ENCODE measurements around the gene CAMTA1. TPM values are rescaled to one million over a fixed set of nuclear protein-coding genes. Genes with fewer than 3 reads are reported as not detected.

The CAMTA1 gene
- total RNA-seq, 1 donor from 2014 or later, result 43.1 TPM

DNA sequence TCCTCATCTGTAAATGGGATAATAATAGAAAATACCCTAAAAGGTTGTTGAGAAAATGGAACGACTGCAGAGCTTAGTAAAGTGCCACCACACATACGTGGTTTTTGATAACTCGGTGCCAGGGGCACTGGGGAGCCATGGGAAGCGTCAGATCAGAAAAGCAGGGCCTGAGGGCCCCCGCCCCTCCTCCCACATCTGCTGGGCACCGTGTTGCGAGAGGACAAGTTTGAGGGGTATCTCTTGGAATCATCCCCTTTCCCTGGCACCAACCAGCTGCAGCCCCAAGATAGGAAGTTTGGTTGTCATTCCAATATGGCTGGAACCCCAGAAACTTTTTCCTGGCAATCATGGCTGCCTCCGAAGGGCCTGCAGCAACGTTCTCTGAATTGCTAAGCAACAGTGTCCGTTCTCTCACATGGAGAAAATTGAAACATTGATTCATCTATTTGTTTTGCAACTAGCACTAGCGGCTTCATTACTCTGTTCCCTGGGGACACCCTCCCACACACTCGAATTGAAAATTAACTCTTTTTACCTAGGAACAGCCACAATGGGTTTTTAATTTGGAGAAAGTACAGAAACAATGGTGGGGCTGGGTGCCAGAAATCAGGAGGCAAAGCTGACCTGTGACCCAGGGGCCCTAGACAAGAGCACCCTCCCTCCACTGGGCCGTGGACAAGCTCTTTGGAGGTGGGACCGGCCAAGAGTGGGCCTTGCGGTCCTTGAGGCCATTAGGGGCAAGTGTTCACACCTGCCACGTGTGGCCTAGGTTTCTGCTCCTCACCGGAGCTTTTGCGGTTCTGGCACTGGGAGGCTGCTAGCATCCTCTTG, 795.9 kb downstream of the CAMTA1 start:
- intact Hi-C loops (cut with micrococcal nuclease), result no loop called here

DNA sequence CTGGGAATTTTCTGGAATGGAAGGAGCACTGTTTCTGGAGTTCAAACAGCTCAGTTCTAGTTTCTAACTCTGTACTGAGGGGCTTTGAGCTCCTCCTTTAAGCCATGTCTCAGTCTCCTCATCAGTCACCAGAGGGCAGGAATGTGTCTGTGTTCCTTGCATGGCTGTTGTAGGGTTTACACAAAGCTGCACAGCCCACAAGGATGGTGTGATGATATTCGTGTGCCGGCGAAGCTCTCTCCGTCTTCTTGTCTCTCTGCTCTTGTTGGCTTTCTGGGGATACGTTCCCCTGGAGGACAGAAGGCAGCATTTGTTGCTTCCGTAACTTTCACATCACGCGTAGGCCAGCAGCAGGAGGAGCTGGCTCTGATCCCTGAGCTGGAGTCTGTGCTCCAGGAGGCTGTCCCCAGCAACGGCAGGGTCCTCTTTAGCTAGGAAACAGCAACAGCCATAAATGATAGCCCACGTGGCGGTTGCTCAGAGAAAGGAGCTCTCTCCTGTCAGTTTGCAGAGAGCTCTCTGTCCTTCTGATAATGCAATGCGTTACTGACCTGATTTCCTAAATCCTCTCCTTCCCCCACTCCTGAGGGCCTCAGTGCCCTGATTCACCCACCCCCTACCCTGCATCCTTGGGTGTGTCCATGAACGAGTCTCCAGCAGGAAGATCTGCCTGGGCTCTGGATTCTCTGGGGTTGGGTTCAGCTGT, 796.7 kb downstream of the CAMTA1 start:
- intact Hi-C loops (cut with micrococcal nuclease), result no loop called here

DNA sequence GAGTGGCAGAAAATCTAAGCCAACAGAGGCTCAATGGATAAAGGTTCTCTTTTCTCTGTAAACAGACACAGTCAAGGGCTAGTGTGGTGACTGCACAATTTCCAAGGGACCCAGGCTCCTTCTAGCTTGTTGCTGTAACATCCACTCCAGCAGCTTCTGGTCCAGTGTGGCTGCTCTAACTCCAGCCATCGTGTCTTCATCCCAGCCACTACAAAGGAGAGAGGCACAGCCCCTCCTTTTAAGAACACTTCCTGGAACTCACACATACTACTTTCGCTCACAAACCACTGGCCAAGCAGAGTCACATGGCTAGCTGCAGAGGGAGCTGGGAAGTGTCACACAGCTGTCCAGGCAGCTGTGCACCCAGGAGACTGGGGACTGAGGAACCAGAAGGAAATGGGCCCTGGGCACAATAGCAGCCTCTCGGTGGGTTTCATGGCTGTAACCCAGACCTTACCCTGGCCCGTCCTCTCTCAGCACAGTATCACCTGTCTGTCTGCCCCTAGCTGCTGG, 797.3 kb downstream of the CAMTA1 start:
- intact Hi-C loops (cut with micrococcal nuclease), result no loop called here

DNA sequence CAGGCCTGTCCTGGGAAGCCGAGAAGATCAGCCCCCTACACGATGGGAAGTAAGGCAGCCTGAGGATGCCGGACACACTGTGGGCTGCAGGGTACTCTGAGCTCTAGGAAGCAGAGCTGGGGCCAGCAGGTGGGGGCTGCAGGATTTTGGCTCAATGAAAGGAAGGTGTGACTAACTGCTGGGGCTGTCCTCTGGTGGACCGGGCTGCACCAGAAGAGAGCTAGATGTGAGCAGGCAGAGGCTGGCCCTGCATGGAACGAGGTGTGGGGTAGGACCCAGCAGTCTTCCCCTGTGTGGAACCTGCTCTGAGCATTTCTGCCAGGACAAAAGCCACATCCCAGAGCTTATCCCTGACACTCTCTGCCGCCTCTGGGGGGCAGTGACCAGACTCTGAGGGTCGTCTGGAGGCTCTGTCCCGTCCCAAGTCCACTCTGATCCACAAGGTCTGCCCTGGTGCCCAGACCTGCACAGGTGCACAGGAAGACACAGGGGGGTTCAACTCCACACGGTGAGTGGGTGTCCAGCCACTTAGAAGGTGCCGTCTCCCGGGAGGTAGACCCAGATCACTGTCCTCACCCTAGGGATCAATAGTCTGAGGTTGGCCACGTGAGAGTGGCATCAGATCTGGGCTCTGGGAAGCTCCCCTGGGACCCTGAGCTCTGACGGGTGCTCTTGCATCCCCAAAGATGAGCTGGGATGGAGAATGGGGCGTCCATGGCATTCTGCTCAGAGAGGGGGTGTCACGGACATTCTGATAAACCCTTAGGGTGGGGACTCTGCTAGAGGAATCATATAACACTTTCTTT, 798.2 kb downstream of the CAMTA1 start:
- intact Hi-C loops (cut with micrococcal nuclease), result no loop called here

DNA sequence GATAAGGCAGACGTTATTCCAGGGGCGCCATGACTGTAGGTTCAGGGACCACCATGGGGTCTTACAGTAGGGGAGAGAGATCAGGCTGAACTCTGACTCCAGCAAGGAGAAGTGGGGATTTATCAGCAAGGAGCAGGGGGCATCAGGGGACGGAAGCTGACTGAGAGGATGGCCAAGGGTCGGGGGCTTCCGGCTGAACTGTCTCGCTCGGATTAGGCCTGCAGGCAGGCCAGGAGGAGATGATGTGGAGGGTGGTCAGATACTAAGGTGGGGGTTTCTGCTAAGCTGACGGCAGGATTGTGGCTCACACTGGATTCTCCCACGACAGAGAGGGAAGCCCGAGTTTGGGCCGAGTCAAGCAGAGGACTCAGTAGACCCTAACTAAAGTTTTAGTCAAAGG, 798.9 kb downstream of the CAMTA1 start:
- intact Hi-C loops (cut with micrococcal nuclease), result no loop called here

DNA sequence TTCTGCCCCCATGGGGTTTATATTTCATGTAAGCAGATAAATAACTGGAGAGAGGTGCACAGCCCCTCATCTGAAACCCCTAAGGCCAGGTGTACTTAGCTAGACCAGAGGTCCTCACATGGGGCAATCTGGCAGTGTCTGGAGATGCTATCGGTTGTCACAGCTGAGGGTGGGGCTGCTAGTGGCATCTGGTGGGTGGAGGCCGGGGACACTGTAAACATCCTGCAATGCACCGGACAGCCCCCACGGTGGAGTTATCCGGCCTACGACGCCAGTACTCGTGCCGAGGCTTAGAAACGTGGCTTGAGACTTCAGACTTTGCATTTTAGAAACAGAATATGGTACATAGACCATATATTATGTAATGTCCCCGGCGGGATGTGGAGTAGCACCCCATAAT, 799.4 kb downstream of the CAMTA1 start:
- intact Hi-C loops (cut with micrococcal nuclease), result no loop called here

DNA sequence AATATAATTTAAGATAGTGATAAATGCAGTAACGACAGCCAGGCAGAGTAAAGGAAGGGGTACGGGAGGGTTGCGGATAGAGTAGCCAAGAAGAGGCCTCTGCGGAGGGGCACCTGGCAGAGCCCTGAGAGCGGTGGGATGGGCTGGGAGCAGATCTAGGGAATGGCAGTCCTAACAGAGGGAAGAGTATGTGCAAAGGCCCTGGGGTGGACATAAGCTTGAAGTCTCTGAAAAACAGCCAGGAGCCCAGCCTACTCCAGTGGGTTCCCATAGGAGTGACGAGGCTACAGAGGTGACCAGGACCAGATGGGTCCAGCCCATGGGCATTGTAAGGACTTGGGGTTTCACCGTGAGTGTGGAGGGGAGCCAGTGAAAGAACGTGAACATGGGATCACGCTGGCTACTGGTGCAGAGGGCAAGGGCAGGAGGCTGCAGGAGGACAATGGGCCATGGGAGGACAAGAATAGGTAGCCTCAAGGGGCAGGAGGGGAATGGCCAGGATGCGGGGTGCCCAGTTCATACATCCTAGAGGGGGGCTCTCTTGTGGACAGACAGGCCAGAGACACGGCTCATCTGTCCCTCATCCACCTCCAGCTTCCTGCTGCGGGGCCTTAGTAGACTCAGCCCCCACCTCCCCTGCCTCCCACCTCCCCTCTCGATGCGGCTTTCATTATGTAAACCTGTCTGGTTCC, 800.1 kb downstream of the CAMTA1 start:
- intact Hi-C loops (cut with micrococcal nuclease), result no loop called here

DNA sequence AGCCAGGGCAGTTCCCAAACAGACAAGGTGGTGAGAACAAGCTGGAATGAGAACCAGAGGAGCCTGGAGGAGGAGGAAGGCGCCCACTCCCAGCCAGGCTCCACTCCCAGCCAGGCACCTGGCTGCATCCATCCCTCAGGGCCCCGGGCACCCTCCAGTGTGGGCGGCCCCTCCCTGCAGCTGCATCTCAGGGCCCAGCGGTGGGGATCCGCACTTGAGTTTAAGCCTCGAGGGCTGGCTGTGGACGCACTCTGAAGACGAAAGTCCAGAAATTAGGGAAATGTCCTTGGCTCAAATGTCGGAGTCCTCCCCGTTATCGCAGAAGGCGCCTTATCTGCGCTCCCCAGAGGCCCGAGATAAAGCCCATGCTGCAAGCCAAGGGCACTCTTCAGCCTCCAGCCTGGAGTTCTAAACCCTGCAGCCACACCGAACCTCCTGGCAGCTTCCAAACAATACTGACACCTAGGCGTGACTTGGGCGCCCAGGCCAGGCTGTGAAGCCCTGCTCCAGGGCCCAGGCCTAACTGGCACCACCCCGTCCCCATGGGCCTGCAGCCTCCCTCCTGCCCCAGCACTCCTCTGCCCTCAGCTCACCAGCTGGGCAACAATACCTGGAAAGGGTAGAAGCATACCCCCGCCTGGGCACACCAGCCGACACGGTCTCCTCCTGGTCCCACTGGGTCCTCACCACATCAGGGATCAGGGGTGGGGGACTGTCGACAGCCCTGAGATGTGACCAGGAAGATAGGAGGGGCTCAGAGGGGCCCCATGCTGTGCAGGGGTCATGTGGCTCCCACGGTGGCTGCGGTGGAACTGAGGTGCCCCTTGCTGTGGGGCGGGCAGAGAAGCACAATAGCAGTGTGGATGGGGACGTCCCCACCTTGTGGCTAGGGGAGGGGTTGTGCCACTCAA, 801.0 kb downstream of the CAMTA1 start:
- intact Hi-C loops (cut with micrococcal nuclease), result no loop called here

DNA sequence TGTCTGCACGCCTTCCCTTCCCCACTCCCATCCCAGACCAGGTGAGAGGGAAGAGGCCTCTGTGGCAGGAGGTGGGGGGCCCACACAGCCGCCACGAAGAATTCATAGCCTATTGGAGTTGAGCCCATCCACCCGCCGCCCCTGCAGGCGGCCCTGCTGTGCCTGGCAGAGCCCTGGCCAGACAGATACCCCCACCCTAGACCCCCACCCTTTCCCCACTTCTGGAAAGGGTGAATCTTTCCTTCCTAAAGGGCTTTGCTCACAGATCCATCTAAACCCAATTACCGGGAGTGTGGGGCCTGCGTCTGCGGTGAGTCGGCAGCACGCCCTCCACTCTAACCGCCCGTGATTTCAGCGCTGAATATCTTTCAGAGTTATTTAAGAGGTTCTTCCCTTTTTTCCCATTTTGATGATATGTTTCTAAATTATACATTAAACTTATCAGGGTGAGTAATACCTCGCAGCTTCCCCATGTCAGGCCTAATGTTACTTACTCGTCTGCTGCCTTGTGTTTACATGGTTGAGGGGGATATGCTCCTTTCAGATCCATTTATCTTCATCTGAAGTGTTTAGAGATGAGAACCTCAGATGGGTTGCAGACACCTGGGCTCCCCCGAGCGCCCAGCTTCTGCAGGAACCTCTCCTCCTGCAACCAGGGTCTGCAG, 802.0 kb downstream of the CAMTA1 start:
- intact Hi-C loops (cut with micrococcal nuclease), result no loop called here

DNA sequence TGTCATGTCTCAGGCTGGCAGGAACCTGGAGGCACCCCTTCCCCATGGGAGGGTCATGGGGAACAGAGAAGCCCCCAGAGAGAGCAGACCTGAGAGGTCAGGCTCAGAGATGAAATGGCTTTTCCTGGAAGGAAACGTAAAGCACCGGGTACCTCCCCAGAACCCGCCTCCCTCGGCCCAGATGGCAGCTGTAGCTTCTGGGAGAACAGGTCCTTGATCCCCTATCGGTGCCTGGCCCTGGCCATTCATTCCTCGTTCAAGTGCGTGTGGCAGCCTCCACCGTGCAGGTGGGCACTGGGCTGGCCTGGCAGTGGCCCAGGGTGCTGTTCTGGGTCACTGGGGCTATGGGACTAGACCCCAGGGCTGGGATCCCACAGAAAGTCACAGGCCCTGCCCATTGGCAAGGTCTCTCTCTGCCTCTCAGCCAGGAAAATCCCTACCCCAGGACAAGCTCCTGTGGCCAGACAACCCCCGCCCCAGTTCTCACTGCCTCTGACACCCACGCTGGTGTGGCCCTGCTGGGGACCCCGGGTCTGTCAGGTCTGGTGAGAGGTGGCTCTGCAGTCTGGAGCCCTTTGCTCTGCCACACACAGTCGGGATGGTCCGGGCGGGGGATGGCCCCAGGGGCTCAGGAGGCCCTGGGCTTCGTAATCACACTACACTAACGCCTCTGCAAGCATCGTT, 802.7 kb downstream of the CAMTA1 start:
- intact Hi-C loops (cut with micrococcal nuclease), result no loop called here

DNA sequence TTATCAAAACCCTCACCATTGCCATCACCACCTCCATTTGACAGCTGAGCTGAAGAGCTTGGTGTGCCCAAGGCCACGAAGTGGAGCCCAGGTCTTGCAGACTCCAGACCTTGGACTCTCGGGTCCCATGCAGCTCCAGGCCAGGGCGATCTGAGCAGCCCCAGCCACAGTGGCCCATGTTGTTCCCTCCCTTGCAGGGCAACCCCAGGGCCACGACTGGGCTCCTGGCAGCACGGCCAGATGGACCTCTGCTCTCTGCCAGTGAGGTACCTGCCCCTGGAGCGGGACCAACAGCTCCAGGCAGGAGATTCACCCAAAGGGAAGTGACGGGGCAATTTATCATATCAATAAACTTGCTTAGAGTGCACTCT, 803.2 kb downstream of the CAMTA1 start:
- intact Hi-C loops (cut with micrococcal nuclease), result no loop called here

DNA sequence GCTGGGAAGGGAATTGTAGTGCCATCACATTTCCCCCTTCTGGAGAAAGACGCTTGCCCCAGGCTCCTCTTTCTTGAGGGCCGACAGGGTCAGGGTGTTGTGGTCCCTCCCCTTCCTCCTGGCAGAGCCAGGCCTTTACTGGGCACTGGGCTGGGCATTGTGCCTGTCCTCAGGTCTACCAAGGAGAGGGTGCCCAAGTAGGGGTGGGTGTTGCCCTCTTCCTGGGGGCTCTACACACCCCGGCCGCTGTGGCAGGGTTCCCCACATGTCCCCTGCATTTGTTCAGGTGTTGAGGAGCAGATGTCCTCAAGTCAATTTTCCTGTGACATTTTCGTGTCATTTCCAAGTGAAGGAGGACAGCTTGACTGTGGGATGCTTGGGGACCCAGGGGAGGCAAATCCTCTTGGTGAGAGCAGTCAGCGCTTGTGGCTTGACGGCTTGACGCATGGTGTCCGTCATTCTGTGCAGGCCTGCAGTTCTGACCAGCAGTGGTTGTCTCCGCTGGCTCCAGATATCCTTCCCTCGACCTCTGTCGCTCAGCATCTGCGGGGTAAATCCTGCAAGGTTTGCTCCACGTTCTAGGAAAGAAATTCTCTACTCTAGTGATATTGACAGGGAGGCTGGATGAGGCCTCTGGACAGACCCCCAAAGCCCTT, 804.0 kb downstream of the CAMTA1 start:
- intact Hi-C loops (cut with micrococcal nuclease), result no loop called here

DNA sequence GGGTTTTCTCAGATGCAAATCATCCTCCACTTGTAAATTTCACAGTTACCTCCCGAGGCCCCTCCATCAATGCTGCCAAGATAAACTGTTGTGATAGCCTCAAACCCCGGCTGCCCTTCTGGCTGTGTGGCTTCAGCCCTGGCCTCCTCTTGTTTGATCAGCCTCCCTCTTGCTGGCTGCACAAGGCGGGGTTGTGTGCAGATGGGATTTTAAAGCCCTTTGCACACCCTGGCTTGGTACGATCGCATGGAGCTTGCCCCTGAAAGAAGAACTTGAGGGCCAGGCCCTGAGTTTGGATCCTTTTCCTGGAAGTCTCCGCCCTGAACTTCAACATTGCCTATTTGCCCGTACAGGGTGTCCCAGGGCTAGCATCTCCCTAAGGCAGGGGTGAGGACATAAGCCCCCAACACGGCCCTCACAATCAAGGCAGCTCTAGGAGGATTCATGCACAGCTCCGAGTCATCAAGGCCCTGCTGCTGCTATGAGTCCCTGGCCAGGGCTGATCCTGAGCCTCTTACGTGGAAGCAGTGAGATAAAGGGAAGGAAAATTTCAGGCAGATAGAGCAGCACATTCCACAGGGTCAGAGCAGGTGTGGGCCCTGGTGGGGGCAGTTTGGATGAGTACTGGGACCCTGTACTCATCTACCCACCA, 804.6 kb downstream of the CAMTA1 start:
- intact Hi-C loops (cut with micrococcal nuclease), result no loop called here

DNA sequence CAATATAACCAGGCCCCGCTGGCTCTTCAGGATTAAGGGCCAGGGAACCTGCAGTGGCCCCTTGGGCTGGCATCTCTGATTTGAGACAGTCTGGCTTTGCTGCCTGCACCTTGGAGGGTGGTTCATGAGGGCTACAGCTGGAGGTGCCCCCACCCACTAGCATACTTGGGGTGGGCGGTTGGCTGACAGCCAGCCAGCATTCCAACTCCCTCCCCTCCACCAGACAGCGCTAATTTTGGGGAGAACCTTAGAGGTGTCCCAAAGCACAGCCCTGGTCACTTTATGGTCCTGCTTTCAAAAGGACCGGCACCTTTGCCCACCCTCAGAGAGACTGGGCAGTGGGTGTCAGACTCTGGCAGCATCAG, 805.2 kb downstream of the CAMTA1 start:
- intact Hi-C loops (cut with micrococcal nuclease), result no loop called here

DNA sequence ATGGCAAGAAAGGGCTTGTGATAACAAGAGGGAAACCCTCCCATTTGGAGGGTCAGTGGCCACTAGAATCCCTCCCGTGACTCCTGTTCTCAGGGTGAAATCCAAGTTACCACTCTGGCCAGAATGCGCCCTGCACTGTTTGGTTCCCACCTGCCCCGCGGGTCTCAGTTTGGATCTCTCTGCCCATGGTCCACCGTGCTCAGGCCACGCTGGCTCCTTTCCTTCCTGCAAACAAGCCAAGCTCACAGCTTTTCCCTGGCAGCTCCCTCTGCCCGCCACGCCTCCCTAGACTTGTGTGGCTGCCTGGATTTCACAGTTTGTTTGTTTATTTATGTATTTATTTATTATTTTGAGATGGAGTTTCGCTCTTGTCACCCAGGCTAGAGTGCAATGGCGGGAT, 806.3 kb downstream of the CAMTA1 start:
- intact Hi-C loops (cut with micrococcal nuclease), result no loop called here

DNA sequence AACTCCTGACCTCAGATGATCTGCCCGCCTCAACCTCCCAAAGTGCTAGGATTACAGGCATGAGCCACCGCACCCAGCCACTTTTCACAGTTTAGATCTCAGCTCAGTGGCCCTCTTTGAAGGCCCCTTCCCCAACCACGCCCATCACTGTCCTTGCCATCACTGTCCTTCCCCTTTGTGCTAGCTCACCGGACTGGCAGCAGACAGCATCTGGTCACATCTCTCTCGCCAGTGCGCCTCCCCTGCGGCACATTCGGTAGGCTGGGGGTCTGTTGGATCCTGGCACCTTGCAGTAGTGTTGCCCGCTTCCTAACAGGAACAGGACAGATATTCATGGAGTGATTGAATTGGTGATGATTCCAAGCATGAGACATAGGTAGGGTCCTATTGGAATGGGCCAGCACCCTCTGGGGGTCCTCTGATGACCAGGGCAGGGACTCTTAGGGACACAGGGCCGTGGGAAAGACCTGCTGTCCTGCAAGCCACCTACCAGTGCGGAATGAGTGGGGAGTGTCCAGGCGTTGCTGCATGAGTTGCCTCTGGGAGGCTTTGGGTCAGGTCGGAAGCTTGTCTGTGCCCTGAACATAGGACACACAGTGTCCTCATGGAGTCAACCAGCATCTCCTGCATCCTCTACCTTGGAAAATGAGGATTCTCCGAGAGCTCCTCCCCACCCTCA, 807.0 kb downstream of the CAMTA1 start:
- intact Hi-C loops (cut with micrococcal nuclease), result no loop called here

DNA sequence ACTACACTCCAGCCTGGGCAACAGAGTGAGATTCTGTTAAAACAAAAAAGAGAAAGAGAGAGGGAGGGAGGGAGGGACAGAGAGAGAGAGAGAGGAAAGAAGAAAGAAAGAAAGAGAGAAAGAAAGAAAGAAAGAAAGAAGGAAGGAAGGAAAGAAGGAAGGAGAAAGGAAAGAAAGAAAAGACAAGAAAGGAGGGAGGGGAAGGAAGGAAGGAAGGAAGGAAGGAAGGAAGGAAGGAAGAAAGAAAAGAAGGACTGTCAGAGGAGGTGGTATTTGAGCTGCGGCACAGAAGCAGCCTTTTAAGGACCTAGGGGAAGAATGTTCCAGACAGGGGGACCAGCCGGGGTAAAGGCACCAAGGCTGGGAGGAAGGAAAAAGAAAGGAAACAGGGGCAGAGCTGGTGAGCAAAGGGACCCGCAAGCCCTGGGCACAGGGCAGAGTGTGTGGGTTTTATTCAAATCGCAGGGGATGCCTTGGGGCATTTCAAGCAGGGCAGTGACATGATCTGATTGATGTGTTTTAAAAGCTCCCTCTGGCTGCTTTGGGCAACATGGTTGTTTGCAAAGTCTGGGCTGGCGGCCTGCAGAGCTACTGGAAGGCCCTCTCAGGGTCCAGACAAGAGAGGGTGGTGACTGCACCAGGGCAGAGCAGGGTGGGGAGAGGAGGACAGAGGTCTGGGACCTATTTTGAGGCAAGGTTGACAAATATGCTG, 808.9 kb downstream of the CAMTA1 start:
- intact Hi-C loops (cut with micrococcal nuclease), result no loop called here
